AG04450 (cell line): Measurements from ENCODE around the gene ACSL1. TPM values are rescaled to one million over a fixed set of nuclear protein-coding genes. Genes with fewer than 3 reads are reported as not detected.

Experiments
- CTCF ChIA-PET: fragments of 300-600, 350-600 bp; formaldehyde crosslinking; extraction: SDS; loops from one replicate; lab custom pipeline; 2022; ENCODE audit warnings: antibody characterized with exemption, inconsistent platforms; lab: Charles Lee
- POLR2A ChIA-PET: fragments of 350-600 bp; formaldehyde crosslinking; extraction: SDS; loops from one replicate; lab custom pipeline; 2021; ENCODE audit warnings: antibody characterized with exemption, inconsistent platforms; lab: Yijun Ruan, JAX
- DNase-seq: peaks from one replicate; pipeline ENCODE4 v3.0.0-alpha.2; 2011; ENCODE audit warnings: low read depth, low spot score
- H3K27ac ChIP-seq: one replicate; pipeline ENCODE4 v1.5.1; 2012; ENCODE audit warnings: low read depth, low read length, control low read depth
- H3K27me3 ChIP-seq: one replicate; pipeline ENCODE4 v1.6.0; 2012; ENCODE audit warnings: low read length; ENCODE audit not compliant: control insufficient read depth, insufficient read depth
- H3K4me3 ChIP-seq: 2 replicates; pipeline ENCODE4 v1.5.1; 2011; ENCODE audit warnings: mild to moderate bottlenecking, low read depth, low read length, control low read depth
- H3K9me3 ChIP-seq: 2 replicates; pipeline ENCODE4 v1.5.1; 2012; ENCODE audit warnings: low read length; ENCODE audit not compliant: control insufficient read depth, insufficient read depth
- polyA plus RNA-seq: library from polyadenylated mRNA; depleted of rRNA; stranded (reverse); fragments of >200 nt; gene quantifications from 2 replicates; pipeline ENCODE4 v1.2.3, GENCODE V29; 2011
- TF ChIP-seq, protein P1 (sequence below): IDR thresholded peaks from 2 replicates; pipeline ENCODE4 v1.5.1; 2011; ENCODE audit warnings: low read depth, low read length, control low read depth, inconsistent platforms

The ACSL1 gene
- polyA plus RNA-seq, 1 experiment: 23.9 TPM

DNA sequence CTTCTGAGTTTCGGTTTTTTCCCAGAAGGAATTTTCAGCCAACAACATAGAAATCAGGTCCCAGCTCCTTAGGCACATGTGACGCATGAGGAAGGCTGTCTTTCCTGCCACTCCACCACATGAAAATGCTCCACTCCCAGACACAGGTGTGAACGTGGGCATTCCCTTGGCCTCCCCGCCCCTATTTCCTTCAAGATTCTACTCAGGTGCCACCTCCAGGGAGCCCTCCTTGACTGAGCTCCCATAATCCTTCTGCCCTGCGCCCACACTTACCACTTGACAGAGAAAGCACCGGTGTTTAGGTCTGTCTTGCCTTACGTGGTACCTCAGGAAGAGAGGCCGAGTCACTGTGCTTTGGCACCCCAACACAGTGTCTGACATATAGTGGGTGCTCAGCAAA lies 47.4 kb downstream of the ACSL1 start:
- Histone ChIP-seq H3K9me3 (no peaks in the 10 kb centered on the region), H3K4me3 (no peak overlapping the region), H3K27me3 (no peaks in the 10 kb centered on the region), H3K27ac (no peak overlapping the region)
- POLR2A ChIA-PET: no interaction called here
- CTCF ChIA-PET: no interaction called here
- no peak for DNase-seq
- TF ChIP-seq, protein P1, sequence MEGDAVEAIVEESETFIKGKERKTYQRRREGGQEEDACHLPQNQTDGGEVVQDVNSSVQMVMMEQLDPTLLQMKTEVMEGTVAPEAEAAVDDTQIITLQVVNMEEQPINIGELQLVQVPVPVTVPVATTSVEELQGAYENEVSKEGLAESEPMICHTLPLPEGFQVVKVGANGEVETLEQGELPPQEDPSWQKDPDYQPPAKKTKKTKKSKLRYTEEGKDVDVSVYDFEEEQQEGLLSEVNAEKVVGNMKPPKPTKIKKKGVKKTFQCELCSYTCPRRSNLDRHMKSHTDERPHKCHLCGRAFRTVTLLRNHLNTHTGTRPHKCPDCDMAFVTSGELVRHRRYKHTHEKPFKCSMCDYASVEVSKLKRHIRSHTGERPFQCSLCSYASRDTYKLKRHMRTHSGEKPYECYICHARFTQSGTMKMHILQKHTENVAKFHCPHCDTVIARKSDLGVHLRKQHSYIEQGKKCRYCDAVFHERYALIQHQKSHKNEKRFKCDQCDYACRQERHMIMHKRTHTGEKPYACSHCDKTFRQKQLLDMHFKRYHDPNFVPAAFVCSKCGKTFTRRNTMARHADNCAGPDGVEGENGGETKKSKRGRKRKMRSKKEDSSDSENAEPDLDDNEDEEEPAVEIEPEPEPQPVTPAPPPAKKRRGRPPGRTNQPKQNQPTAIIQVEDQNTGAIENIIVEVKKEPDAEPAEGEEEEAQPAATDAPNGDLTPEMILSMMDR: no peak

DNA sequence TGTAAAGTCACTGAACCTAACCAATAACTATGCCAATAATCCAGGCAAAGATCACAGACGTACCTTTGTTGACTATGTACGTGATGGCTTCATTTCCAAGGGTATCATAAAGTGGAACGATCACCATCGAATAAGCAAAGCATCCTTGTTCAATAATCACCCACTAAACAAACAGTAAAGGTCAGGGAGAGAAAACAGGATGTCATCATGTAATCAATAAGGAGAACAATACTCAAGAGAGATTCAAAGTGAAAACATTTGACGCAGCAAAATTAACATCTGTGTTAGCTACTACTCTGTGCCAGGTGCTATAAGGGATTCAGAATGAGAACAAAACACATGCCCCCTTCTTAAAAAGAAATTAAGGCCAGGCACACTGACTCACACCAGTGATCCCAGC lies 48.9 kb downstream of the ACSL1 start:
- ChIA-PET POLR2A (no interaction called here), CTCF (no interaction called here)
- no peak for DNase-seq
- Histone ChIP-seq H3K27me3 (no peaks in the 10 kb centered on the region), H3K27ac (no peak overlapping the region), H3K9me3 (no peaks in the 10 kb centered on the region), H3K4me3 (no peak overlapping the region)
- TF ChIP-seq, protein P1: no peak

DNA sequence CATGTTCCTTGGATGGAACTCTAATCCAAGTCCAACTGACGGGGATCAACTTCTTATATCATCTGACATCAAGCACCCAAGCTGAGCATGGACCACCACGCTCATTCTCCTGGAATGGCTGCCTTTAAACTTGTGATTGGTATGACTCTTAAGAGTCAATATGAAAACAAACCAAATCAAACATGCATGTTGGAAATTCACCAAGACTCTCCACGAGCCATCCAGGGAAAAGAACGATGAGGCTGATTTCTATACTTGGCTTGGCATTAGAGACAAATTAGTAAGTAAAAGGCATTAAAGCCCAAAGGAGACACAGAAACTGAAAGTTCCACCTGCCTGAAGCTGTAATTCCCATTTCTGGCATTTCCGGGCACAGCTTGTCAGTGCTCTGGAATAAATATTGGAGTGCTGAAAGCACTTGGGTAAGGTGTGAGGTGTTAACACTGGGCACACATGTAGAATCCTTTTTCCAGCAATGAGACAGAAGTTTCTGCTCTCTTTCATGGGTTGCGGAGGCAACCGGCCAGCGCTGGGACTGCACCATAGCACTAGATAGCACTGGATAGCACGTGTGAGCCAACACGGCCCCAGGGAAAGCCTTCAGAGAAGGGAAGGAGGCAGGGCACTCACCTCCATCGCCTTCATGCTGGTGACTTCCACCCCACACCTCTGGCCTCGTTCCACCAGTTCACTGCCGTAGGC lies 49.8 kb downstream of the ACSL1 start:
- TF ChIP-seq, protein P1: no peak
- POLR2A ChIA-PET: no interaction called here
- no peak overlapping the region for H3K27ac ChIP-seq
- CTCF ChIA-PET: interaction anchor here (1.1 kb wide), 1 partner anchor 30 kb away, joined by 3 read pairs; no protein-coding TSS in a partner anchor
- no peak overlapping the region for H3K4me3 ChIP-seq
- no peaks in the 10 kb centered on the region for H3K27me3 ChIP-seq
- no peak for DNase-seq
- H3K9me3 ChIP-seq: no peaks in the 10 kb centered on the region

DNA sequence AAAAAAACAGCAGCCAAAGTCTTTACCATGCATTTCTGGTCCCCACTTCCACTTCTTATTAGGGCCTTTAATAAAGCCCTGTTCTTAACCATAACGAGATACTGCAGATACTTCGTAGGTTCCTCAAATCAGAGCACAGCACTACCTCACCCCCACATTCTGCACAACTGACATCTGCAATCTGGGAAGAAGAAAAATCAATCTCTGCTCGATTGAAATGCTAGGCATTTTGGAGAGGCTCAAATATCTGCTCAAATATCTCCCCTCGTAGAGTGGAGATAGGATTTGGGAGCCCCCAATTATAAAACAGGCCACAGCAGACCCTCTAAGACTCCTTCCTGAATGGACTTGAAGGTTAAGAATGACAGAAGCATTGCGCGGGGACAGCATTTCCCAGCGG lies 51.6 kb downstream of the ACSL1 start:
- TF ChIP-seq, protein P1: no peak
- no peak overlapping the region for H3K4me3 ChIP-seq
- POLR2A ChIA-PET: no interaction called here
- no peak overlapping the region for H3K27ac ChIP-seq
- H3K9me3 ChIP-seq: no peaks in the 10 kb centered on the region
- H3K27me3 ChIP-seq: no peaks in the 10 kb centered on the region
- CTCF ChIA-PET: no interaction called here
- no peak for DNase-seq

DNA sequence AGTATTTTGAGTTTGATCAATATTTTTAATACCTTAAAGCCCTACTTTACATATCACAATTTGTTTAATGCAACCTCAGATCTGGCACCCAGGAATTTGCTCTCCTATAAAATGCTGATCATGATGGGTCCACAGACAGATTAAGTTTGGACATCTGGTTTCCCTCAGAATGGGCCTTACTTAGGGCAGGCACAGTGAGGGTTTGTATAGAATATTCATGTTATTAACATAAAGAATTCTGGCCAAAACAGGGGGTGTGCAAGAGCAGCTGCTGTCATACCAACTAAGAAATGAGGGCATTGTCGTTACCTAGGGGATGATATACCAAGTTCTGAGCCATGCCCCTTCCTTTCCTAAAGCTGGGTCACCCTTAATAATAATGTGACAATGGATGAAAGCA lies 54.4 kb downstream of the ACSL1 start:
- Histone ChIP-seq H3K4me3 (no peak overlapping the region), H3K9me3 (no peaks in the 10 kb centered on the region), H3K27ac (no peak overlapping the region), H3K27me3 (no peaks in the 10 kb centered on the region)
- ChIA-PET POLR2A (no interaction called here), CTCF (no interaction called here)
- TF ChIP-seq, protein P1: no peak
- DNase-seq: no peak
